Activated T-cell treated with anti-CD3 and anti-CD28 coated beads, Interleukin-2, amount 50 U/mL, for 72 hours (primary cell): ENCODE measurements around the gene RNLS. TPM values are rescaled to one million over a fixed set of nuclear protein-coding genes. Genes with fewer than 3 reads are reported as not detected.
"Not testable (repeated sequence)": the region's sequence is repeated elsewhere in the genome, so short reads cannot be mapped to it uniquely, and the experiment has no call there.

ENCODE experiments used
- ATAC-seq, 2 donors: fragments of 150-1000 bp; cut with Tn5 transposase; replicated peaks in 1 of 2; 2 replicates each; pipeline ENCODE4 v1.10.0; 2021; ENCODE audit warnings: moderate library complexity in 2 of 2, mild to moderate bottlenecking in 1 of 2
- DNase-seq, 2 donors: peaks; one replicate each; pipeline ENCODE4 v3.0.0; 2021 to 2022; ENCODE audit warnings: mixed read lengths in 1 of 2
- H3K27ac Mint-ChIP-seq: one replicate; pipeline ENCODE4 v1.8.0; 2022; ENCODE audit warnings: mild to moderate bottlenecking, moderate library complexity, mixed read lengths
- H3K27me3 Mint-ChIP-seq: one replicate; pipeline ENCODE4 v1.8.0; 2022; ENCODE audit warnings: low read depth, mixed read lengths
- H3K36me3 Mint-ChIP-seq, 2 donors: one replicate each; pipeline ENCODE4 v1.8.0; 2022; ENCODE audit warnings: mixed read lengths in 2 of 2, mild to moderate bottlenecking in 1 of 2; ENCODE audit not compliant: insufficient read depth in 2 of 2
- H3K4me1 Mint-ChIP-seq: one replicate; pipeline ENCODE4 v1.8.0; 2022; ENCODE audit warnings: low read depth, mixed read lengths
- H3K4me3 Mint-ChIP-seq, 2 donors: one replicate each; pipeline ENCODE4 v1.8.0; 2022; ENCODE audit warnings: mild to moderate bottlenecking in 2 of 2, mixed read lengths in 2 of 2, moderate library complexity in 2 of 2
- H3K9me3 Mint-ChIP-seq, 2 donors: one replicate each; pipeline ENCODE4 v1.8.0; 2022; ENCODE audit warnings: mixed read lengths in 2 of 2
- total RNA-seq, 2 donors: library from RNA; stranded (reverse); gene quantifications; one replicate each; pipeline ENCODE4 v1.2.3, GENCODE V29; 2022

The RNLS gene
- total RNA-seq, 2 donors from 2014 or later, result 2.6 to 6.2 TPM

DNA sequence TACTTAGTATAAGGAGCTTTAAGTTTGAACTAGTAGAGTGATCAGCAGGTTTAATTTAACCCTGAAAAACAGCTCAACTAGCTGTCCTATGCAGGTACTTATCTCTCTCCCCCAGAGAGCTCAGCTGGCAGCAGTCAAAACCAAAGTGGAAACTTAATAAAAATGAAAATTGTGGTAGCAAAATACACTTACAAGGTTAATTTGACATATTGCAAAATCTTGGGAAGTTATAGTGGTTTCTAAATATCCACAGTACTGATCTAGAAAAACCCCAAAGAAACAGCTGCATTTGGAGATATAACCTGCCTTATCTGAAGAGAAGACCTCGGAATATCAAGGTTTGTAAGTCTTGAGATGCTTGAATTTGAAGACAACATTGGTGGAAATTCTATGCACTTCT, 269.2 kb downstream of the RNLS start:
- peaks cover under 1 to 2% of the 10 kb centered on the region in 2 donors for H3K9me3 Mint-ChIP-seq
- H3K36me3 Mint-ChIP-seq, result peaks cover under 1 to 1% of the 10 kb centered on the region in 2 donors
- H3K4me3 Mint-ChIP-seq, result no peak overlapping the region
- no peaks in the 10 kb centered on the region for H3K27me3 Mint-ChIP-seq
- H3K4me1 Mint-ChIP-seq, result peaks cover 16% of the 10 kb centered on the region
- ATAC-seq (no peak), DNase-seq (no peak)
- no peak overlapping the region for H3K27ac Mint-ChIP-seq

DNA sequence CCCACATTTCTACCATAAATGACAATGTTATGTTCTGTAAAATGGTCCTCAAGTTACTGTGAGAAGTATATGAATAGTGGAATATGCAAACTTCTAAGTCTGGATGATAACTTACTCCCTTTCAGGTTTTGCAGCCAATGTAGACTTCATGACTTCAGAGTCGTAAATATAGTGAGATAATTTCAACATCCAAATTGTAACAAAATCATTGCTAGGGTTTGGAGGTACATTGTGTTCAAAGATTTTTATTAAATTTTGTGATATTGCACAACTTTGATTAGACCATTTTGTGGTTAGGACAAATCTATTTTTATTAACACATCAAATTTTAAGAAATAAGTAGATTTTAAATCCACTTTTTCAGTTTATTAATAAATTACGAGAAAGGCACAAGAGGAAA, 270.3 kb downstream of the RNLS start:
- ATAC-seq, result no peak
- no peaks in the 10 kb centered on the region for H3K27me3 Mint-ChIP-seq
- no peak overlapping the region for H3K27ac Mint-ChIP-seq
- H3K4me1 Mint-ChIP-seq, result peaks cover 16% of the 10 kb centered on the region
- H3K9me3 Mint-ChIP-seq, result no peaks in the 10 kb centered on the region
- H3K4me3 Mint-ChIP-seq, result no peak overlapping the region
- no peaks in the 10 kb centered on the region for H3K36me3 Mint-ChIP-seq
- DNase-seq, result no peak

DNA sequence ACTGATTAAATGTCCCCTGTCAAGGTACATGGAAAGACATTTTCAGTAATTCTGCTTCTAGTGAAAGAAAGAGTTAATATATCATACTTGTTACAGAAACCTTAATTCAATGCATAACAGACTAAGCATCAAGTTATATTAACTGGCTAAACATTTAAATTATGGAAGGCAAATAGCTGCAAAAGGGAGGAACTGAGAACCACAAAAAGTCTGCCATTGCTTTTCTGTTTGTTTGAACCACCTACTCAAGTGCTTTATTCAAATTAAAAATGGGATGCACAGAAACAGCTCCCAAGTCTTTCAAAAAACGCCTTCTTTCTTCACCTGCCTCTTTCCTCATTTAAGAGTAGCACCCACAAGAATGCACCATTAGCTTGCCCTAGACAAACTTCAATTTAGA, 271.9 kb downstream of the RNLS start:
- Mint-ChIP-seq H3K27me3 (no peaks in the 10 kb centered on the region), H3K27ac (no peak overlapping the region), H3K36me3 (no peaks in the 10 kb centered on the region), H3K4me3 (no peak overlapping the region), H3K9me3 (no peaks in the 10 kb centered on the region), H3K4me1 (peaks cover 15% of the 10 kb centered on the region)
- DNase-seq, result no peak
- ATAC-seq, result no peak

DNA sequence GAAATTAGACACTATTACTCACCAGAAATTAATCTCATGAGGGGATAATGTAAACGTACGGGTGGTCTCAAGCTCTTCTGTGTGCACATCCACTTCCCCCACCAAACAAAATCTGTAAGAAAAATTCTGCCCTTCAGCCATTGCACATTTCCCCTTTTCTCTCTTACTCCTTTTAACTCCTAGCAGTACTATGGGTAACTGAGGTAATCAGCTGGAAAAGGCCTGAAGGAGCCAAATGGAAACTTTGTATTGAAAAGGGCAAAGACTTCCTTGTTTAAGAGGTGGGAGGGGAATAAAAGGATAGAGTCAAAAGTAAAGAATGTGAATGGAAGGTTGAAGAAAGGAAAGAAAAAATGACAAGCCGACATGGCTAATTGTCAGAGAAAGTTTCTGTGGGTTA, 273.8 kb downstream of the RNLS start:
- H3K4me3 Mint-ChIP-seq, result no peak overlapping the region
- no peaks in the 10 kb centered on the region for H3K27me3 Mint-ChIP-seq
- DNase-seq, result no peak
- H3K4me1 Mint-ChIP-seq, result peaks cover 5% of the 10 kb centered on the region
- no peaks in the 10 kb centered on the region for H3K36me3 Mint-ChIP-seq
- no peak for ATAC-seq
- no peaks in the 10 kb centered on the region for H3K9me3 Mint-ChIP-seq
- H3K27ac Mint-ChIP-seq, result no peak overlapping the region

DNA sequence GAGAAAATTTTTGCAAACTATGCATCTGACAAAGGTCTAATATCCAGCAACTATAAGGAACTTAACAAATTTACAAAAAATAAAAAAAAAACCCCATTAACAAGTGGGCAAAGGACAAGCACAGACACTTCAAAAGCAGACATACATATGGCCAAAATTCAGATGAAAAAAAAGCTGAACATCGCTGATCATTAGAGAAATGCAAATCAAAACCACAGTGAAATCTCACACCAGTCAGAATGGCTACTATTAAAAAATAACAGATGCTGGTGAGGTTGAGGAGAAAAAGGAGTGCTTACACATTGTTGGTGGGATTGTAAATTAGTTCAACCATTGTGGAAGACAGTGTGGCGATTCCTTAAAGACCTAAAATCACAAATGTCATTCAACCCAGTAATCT, 274.8 kb downstream of the RNLS start:
- not testable (repeated sequence) for ATAC-seq, H3K27me3 Mint-ChIP-seq, DNase-seq, H3K9me3 Mint-ChIP-seq, H3K27ac Mint-ChIP-seq, H3K4me1 Mint-ChIP-seq, H3K4me3 Mint-ChIP-seq, H3K36me3 Mint-ChIP-seq

DNA sequence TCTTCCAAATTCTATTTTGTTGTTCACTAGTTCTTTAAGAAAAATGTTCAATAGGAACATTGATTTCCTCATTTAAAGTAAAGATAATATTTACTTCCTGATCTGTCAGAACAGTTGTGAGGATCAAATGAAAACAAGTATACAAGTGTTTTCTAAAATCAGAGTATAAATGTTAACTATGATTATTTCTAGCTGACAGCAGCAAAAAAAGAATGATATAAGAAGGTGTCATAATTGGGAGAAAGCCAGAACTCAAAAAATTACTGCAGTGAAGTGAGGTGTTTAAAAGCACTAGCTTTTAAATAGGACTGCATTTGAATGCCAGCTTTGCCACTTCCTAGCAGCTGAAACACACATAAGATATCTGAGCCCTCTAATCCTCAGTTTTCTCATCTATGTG, 283.3 kb downstream of the RNLS start:
- H3K4me3 Mint-ChIP-seq, result no peak overlapping the region
- H3K36me3 Mint-ChIP-seq, result no peaks in the 10 kb centered on the region
- ATAC-seq (no peak), DNase-seq (no peak)
- H3K27ac Mint-ChIP-seq, result no peak overlapping the region
- peaks cover 0 to 2% of the 10 kb centered on the region in 2 donors for H3K9me3 Mint-ChIP-seq
- peaks cover 9% of the 10 kb centered on the region for H3K4me1 Mint-ChIP-seq
- no peaks in the 10 kb centered on the region for H3K27me3 Mint-ChIP-seq

DNA sequence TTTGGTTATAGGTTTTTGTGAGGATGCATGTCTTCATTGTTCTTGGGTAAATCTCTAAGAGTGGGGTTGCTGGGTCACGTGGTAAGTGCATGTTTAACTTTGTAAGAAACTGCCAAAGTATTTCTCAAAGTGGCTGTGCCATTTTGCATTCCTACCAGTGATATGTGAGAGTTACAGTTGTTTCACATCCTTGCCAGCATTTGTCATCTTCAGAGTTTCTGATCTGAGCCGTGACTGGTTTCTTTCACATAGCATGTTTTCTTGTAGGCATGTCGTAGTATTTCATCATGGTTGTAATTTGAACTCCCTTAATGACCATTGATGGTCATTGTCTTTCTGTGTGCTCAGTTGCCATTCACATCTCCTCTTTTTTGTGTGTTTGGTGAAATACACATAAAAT, 286.0 kb downstream of the RNLS start:
- no peak overlapping the region for H3K27ac Mint-ChIP-seq
- peaks cover 18% of the 10 kb centered on the region for H3K4me1 Mint-ChIP-seq
- H3K4me3 Mint-ChIP-seq, result no peak overlapping the region
- H3K9me3 Mint-ChIP-seq, result peaks cover 0 to 2% of the 10 kb centered on the region in 2 donors
- H3K27me3 Mint-ChIP-seq, result no peaks in the 10 kb centered on the region
- no peak for DNase-seq
- no peaks in the 10 kb centered on the region for H3K36me3 Mint-ChIP-seq
- ATAC-seq, result no peak

DNA sequence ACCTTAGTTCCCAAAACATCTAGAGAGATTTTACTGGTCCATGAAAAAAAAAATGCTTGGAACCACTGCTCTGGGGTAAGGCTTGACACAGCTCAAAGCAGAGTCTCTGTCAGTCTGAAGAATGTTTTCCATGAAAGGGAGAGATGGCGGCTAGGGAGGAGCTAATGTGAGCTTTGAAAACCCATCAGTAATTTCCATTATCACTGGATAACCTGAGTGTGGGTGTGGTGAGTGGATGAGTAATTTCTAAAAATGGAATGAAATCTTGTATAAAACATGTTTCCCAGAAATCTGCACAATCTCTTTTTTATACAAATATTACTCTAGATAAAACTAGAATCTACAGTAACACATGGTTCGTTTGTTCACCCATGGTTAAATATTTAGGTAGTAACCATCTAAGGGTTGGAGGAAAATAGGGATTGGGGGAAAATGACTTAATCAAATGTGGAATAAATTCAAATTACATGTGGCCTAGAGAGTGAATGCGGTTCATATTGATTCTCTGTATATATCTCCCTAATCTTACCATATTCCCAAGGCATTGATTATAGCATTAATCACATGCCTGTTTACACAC, 289.4 kb downstream of the RNLS start:
- ATAC-seq, result no peak
- Mint-ChIP-seq H3K27me3 (no peaks in the 10 kb centered on the region), H3K36me3 (no peaks in the 10 kb centered on the region)

DNA sequence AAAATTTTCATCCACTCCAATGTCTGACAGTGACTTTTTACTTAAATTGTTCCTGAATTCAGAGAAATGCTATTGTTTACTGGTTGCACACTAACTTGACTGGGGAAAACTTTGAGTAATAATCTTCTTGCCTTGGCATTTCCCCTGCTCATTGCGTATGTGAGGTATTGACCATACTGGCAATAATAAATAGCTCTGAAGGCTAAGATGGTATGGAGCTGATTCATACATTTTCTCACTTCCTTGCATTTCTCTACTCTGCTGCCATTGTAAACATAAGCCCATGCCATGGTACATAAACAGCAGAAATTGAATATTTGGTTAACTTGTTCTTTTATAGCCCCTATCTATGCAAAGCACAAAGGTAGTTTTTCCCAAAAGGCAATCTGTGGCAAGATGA, 290.0 kb downstream of the RNLS start:
- peaks cover 9% of the 10 kb centered on the region for H3K4me1 Mint-ChIP-seq
- H3K4me3 Mint-ChIP-seq, result no peak overlapping the region
- peaks cover 0 to 2% of the 10 kb centered on the region in 2 donors for H3K9me3 Mint-ChIP-seq
- peak in 1 of 2 donors; percentile 28 for ATAC-seq
- no peak for DNase-seq
- H3K27ac Mint-ChIP-seq, result no peak overlapping the region
- H3K36me3 Mint-ChIP-seq, result no peaks in the 10 kb centered on the region
- no peaks in the 10 kb centered on the region for H3K27me3 Mint-ChIP-seq

More for the DNA sequence above, 289.4 kb downstream of the RNLS start:
- DNase-seq, result no peak
- Mint-ChIP-seq H3K27ac (no peak overlapping the region), H3K4me3 (no peak overlapping the region), H3K4me1 (peaks cover 9% of the 10 kb centered on the region), H3K9me3 (peaks cover 0 to 2% of the 10 kb centered on the region in 2 donors)

DNA sequence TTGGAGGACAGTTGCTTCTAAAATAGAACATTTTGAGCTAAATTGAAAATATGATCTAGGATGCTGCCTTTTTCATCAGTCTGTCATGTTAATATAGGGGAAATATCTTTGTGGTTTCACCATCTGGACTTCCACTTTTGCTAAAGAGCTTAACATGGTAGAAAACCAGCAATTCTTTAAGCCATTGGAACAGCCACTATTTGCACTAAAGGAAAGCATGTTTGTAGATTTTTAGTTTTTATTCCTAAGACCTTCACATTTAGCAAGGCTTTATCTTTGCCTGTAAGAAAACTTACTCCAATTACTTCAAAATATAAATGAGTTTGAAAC, 291.0 kb downstream of the RNLS start:
- ATAC-seq (no peak), DNase-seq (no peak)
- Mint-ChIP-seq H3K4me3 (no peak overlapping the region), H3K27me3 (no peaks in the 10 kb centered on the region), H3K27ac (no peak overlapping the region), H3K36me3 (no peaks in the 10 kb centered on the region), H3K4me1 (peaks cover 9% of the 10 kb centered on the region), H3K9me3 (peaks cover 0 to 2% of the 10 kb centered on the region in 2 donors)

DNA sequence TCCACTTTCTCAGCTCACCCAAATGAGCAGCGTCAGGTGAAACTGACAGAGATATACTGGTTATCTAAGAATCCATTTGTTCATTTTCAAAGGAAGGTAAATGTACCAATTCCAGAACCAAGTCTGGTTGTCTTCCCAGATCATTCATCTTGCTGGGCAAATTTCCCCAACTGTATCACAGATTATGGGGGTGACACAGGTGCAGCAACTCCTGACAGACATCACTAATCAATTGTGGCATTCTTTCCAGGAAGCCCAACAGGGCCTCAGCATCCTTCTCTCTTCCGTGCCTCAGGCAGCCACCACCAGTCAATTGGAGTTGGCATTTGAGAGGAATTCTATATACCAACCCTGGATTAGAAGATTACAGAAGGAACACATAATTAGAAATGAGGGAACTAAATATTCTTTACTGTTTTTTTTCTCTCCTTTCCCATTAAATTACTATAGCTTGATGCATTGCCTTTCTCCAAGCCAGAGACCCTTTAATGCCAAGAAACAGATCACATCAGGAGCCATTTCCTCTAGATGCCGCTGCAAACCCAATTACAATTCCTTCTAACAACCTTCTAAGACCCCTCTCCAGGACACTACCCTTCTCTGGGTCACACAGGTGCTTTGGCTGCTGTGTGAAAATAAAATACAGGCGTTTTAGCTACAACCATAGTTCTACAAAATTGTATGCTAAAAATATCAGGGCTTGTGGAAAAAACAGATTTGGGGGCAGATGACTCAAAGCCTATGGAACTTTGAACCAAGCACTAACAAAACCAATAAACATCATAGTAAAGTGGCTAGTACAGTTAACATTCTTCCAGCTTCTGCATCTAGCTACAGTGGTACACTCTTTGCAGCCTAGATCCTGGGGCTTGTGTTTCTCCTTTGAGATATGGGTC, 291.6 kb downstream of the RNLS start:
- no peak overlapping the region for H3K27ac Mint-ChIP-seq
- H3K4me3 Mint-ChIP-seq, result no peak overlapping the region
- no peaks in the 10 kb centered on the region for H3K27me3 Mint-ChIP-seq
- H3K36me3 Mint-ChIP-seq, result no peaks in the 10 kb centered on the region
- H3K9me3 Mint-ChIP-seq, result peaks cover 0 to 2% of the 10 kb centered on the region in 2 donors
- ATAC-seq, result no peak
- H3K4me1 Mint-ChIP-seq, result peaks cover 9% of the 10 kb centered on the region
- DNase-seq, result no peak

DNA sequence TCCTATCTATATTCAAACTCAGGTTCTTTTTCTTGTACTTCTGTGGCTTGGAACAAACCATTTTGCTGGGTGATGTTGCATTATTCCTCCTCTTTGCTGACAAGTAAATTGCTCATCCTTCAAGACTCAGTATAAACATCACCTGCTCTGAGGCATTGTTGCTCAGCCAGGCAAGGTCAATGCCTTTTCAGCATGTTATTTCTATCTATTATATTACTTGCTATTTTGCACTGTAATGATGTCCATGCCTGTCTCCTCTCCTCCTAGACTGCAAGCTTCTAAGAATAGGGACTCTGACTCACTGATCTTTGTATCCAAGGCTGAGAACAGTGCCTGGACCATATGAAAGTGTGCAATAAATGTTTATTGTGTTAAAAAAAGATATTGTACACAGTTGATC, 293.8 kb downstream of the RNLS start:
- H3K27ac Mint-ChIP-seq, result no peak overlapping the region
- H3K36me3 Mint-ChIP-seq, result no peaks in the 10 kb centered on the region
- no peak overlapping the region for H3K4me3 Mint-ChIP-seq
- peaks cover 0 to 2% of the 10 kb centered on the region in 2 donors for H3K9me3 Mint-ChIP-seq
- DNase-seq (no peak), ATAC-seq (no peak)
- peaks cover 9% of the 10 kb centered on the region for H3K4me1 Mint-ChIP-seq
- no peaks in the 10 kb centered on the region for H3K27me3 Mint-ChIP-seq

DNA sequence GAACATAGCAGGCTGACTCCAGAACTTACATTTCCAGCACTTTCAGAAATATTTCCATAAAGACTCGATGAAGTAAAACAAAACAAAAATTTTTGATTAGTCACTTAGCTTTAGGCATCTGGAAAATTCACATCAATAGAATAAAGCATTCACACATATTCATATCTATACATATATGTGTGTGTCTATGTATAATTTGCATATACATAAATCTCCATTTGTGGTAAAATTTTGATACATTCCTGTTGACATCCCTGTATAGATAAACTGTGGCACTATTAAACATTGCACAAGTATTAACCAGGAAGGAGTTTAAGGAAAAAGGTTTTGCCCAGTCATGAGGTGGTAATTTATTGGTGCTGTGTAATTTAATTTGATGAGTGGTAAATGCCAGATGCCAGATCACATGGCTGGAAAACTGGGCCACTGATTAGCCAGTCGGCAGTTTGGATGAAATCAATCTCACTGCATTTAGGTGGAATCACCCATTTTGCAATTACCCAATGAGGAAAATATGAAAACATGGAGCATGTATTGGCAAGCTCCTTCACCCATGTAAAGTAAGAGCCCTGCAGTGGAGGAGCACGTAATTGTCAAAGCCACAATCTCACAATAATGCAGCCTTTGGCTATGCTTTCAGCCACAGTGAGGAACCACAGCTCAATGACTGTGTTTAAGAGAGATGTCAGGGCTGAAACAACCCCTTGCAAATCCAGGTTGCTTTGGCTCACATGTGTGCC, 294.6 kb downstream of the RNLS start:
- Mint-ChIP-seq H3K27me3 (no peaks in the 10 kb centered on the region), H3K36me3 (no peaks in the 10 kb centered on the region), H3K9me3 (peaks cover 0 to 2% of the 10 kb centered on the region in 2 donors), H3K27ac (no peak overlapping the region), H3K4me3 (no peak overlapping the region), H3K4me1 (peaks cover 4% of the 10 kb centered on the region)
- ATAC-seq (peak in 1 of 2 donors; percentile 48), DNase-seq (no peak)
